ENCODE results near the gene CYP8B1. TPM values are rescaled to one million over a fixed set of nuclear protein-coding genes. Genes with fewer than 3 reads are reported as not detected.

The CYP8B1 gene
- total RNA-seq = not detected in 2 replicates

GRCh38 chr3:42875325-42876151 is at the start of gene CYP8B1:
TSS of gene CYP8B1 (minus strand) at chr3:42875879. CDS start at chr3:42875816, 63 bp downstream.

GRCh38 chr3:42906070-42906847 is 30.6 kb upstream of the CYP8B1 start, which contains the start of gene ZNF662:
TSS of gene ZNF662 (plus strand) at chr3:42906142. CDS start at chr3:42908115, 1,973 bp downstream.

Other genes starting within 250 kb of the CYP8B1 start
- gene ZBTB47, start 222.2 kb downstream of the CYP8B1 start, total RNA-seq = 63.5 and 63.9 TPM in 2 replicates
- not detected in 2 replicates for gene KLHL40, start 190.3 kb downstream of the CYP8B1 start, total RNA-seq
- gene HHATL, start 173.1 kb downstream of the CYP8B1 start, total RNA-seq = not detected in 2 replicates
- 0.16 and 0.49 TPM in 2 replicates for gene CCDC13, start 102.6 kb downstream of the CYP8B1 start, total RNA-seq
- gene HIGD1A, start 71.4 kb downstream of the CYP8B1 start, total RNA-seq = 63.3 and 83.2 TPM in 2 replicates
- not detected in 2 replicates for gene ACKR2, start 66.4 kb downstream of the CYP8B1 start, total RNA-seq
- 4.3 and 6.7 TPM in 2 replicates for gene ZNF662, start 30.3 kb upstream of the CYP8B1 start, total RNA-seq
- gene GASK1A, start 103.4 kb upstream of the CYP8B1 start, total RNA-seq = 0.97 and 1.3 TPM in 2 replicates
- 9.5 and 9.9 TPM in 2 replicates for gene POMGNT2, start 230.2 kb upstream of the CYP8B1 start, total RNA-seq

Data from hair follicle dermal papilla cell (primary cell).